Mammary epithelial cell (primary cell): Measurements from ENCODE around the gene TTC38.

ENCODE experiments used
- CTCF ChIP-seq, 2 donors: IDR thresholded peaks in 1 of 2; conservative IDR thresholded peaks in 1 of 2; 2 replicates each; pipeline ENCODE4 v1.5.1; 2011 to 2012; ENCODE audit warnings: inconsistent platforms in 2 of 2, low read length in 2 of 2, mild to moderate bottlenecking in 2 of 2, control low read depth in 1 of 2, low read depth in 1 of 2; ENCODE audit not compliant: insufficient read depth in 1 of 2; ENCODE audit errors: extremely low read depth in 1 of 2
- EZH2 ChIP-seq: IDR thresholded peaks from 2 replicates; pipeline ENCODE4 v1.6.1; 2012; ENCODE audit warnings: low read length, inconsistent platforms, borderline replicate concordance

GRCh38 chr22:46318576-46318975, 50.8 kb downstream of the TTC38 start:
- TF ChIP-seq CTCF (conservative IDR thresholded peaks at IDR 0.05 in 1 of 2, IDR thresholded peaks at IDR 0.05 in 1 of 2; ENCODE audit: extremely low read depth in 1 of 2, insufficient read depth in 1 of 2, low read depth in 1 of 2, low read length in 2 of 2) = no peak
- TF ChIP-seq EZH2 = no peak
